K562 (cell line): Measurements from ENCODE around the gene JSRP1. TPM values are rescaled to one million over a fixed set of nuclear protein-coding genes. Genes with fewer than 3 reads are reported as not detected.

Experiments
- BRD9 ChIP-seq: fragments of 450-650 bp; IDR thresholded peaks from 2 replicates; pipeline ENCODE4 v1.6.1; 2018; ENCODE audit warnings: low read depth; ENCODE audit not compliant: partially characterized antibody
- CHD1 ChIP-seq: fragments of 200-600 bp; sonication (generic); IDR thresholded peaks from one replicate; pipeline ENCODE4 v1.6.1; 2012; ENCODE audit warnings: mild to moderate bottlenecking, moderate library complexity, low read length, inconsistent platforms
- CHD2 ChIP-seq: IDR thresholded peaks from 2 replicates; pipeline ENCODE4 v1.6.1; 2011; ENCODE audit warnings: low read depth, low read length
- CTBP1 ChIP-seq: fragments of 450-650 bp; IDR thresholded peaks from 2 replicates; pipeline ENCODE4 v1.6.1; 2016; ENCODE audit warnings: borderline replicate concordance
- ETV1 ChIP-seq: fragments of 450-650 bp; conservative IDR thresholded peaks from 2 replicates; pipeline ENCODE4 v1.6.1; 2016; ENCODE audit warnings: missing genetic modification characterization, control low read depth, low read depth, missing compliant biosample characterization
- MECOM ChIP-seq: fragments of 250-450 bp; sonication (Bioruptor Pico); IDR thresholded peaks from 2 replicates; pipeline ENCODE4 v1.8.0; 2022; ENCODE audit warnings: inconsistent platforms
- NEUROD1 ChIP-seq: fragments of 150-350 bp; IDR thresholded peaks from 2 replicates; pipeline ENCODE4 v1.6.1; 2014; ENCODE audit warnings: borderline replicate concordance, low read length, low read depth; ENCODE audit not compliant: partially characterized antibody
- NFATC3 ChIP-seq: fragments of 450-650 bp; IDR thresholded peaks from 2 replicates; pipeline ENCODE4 v1.6.1; 2017; ENCODE audit warnings: mild to moderate bottlenecking
- RBM14 ChIP-seq: fragments of 200-400 bp; formaldehyde crosslinking; IDR thresholded peaks from 2 replicates; pipeline ENCODE4 v1.6.1; 2018; ENCODE audit warnings: low read depth, mild to moderate bottlenecking, low read length, moderate library complexity, borderline replicate concordance; ENCODE audit not compliant: insufficient read depth
- SIRT6 ChIP-seq: IDR thresholded peaks from one replicate; pipeline ENCODE4 v1.6.1; 2012; ENCODE audit warnings: low read depth, mild to moderate bottlenecking, control low read depth, inconsistent platforms, low read length, moderate library complexity
- U2AF1 ChIP-seq: fragments of 200-400 bp; formaldehyde crosslinking; optimal IDR thresholded peaks from 2 replicates; pipeline ENCODE3; 2017; ENCODE audit warnings: mild to moderate bottlenecking, low read depth, low read length, moderate library complexity
- XRCC4 ChIP-seq: IDR thresholded peaks from one replicate; pipeline ENCODE4 v1.6.1; 2011; ENCODE audit not compliant: insufficient read depth, insufficient read length; ENCODE audit errors: extremely low read depth
- ZFP30 ChIP-seq: fragments of 250-450 bp; sonication (Bioruptor Pico); IDR thresholded peaks from 2 replicates; pipeline ENCODE4 v1.8.0; 2022; ENCODE audit warnings: moderate library complexity, mild to moderate bottlenecking, inconsistent platforms, borderline replicate concordance
- ZNF311 ChIP-seq: fragments of 250-450 bp; sonication (Bioruptor Pico); IDR thresholded peaks from 2 replicates; pipeline ENCODE4 v1.4.0; 2020; ENCODE audit warnings: mild to moderate bottlenecking, moderate library complexity
- ZNF507 ChIP-seq: conservative IDR thresholded peaks from 2 replicates; pipeline ENCODE4 v1.6.1; 2017; ENCODE audit warnings: missing genetic modification characterization, missing compliant biosample characterization
- ZZZ3 ChIP-seq: fragments of 450-650 bp; IDR thresholded peaks from 2 replicates; pipeline ENCODE4 v1.6.1; 2016; ENCODE audit warnings: antibody characterized with exemption, mild to moderate bottlenecking, moderate library complexity
- polyA plus RNA-seq, 8 experiments: library from polyadenylated mRNA; depleted of rRNA in 4 of 8; stranded (reverse) in 5 of 8; unstranded in 3 of 8; fragments of >200 nt; fragmentation: Nextera tagmentation in 2 of 8; fragmentation: Illumina TruSeq in 1 of 8; extraction: Ambion mirVana in 2 of 8; extraction: Trizol in 1 of 8; gene quantifications; 2 replicates each; pipeline versions ENCODE4 v1.2.1 to v1.2.3, GENCODE V29; 2011 to 2014; ENCODE audit warnings: inconsistent platforms in 1 of 8, missing spikeins in 1 of 8
- total RNA-seq, 7 experiments: library from RNA; depleted of rRNA in 6 of 7; stranded (reverse); fragments of >200 nt in 6 of 7; fragmentation: Illumina TruSeq in 2 of 7; extraction: Trizol in 2 of 7; gene quantifications; 2 replicates each; pipeline versions ENCODE4 v1.2.1 to v1.2.3, GENCODE V29; 2011 to 2021; ENCODE audit warnings: low replicate concordance in 1 of 7
- TF ChIP-seq, protein P1 (sequence below): fragments of 250-450 bp; sonication (Bioruptor Pico); IDR thresholded peaks from 2 replicates; pipeline ENCODE4 v1.8.0; 2022; ENCODE audit warnings: moderate library complexity, mild to moderate bottlenecking, inconsistent platforms
- TF ChIP-seq, protein P2 (sequence below): fragments of 450-650 bp; IDR thresholded peaks from 2 replicates; pipeline ENCODE4 v1.6.1; 2016; ENCODE audit warnings: mild to moderate bottlenecking
- TF ChIP-seq, protein P3 (sequence below), 2 experiments: fragments of 450-650 bp; IDR thresholded peaks; 2 replicates each; pipeline ENCODE4 v1.6.1; 2016
- TF ChIP-seq, protein P4 (sequence below): IDR thresholded peaks from 2 replicates; pipeline ENCODE4 v1.6.1; 2011; ENCODE audit not compliant: insufficient read length; ENCODE audit errors: extremely low read depth
- TF ChIP-seq, protein P5 (sequence below): sonication (generic); formaldehyde crosslinking; IDR thresholded peaks from 2 replicates; pipeline ENCODE4 v1.8.0; 2022; ENCODE audit warnings: mild to moderate bottlenecking, missing genetic modification reagents

JSRP1 gene
- total and polyA plus RNA-seq, 9 of the 15 experiments (the other 6 are each of a cell fraction or from before 2014, with no cell fraction given) = 0.08 to 1.2 (median 0.51) TPM; not detected in 4

DNA sequence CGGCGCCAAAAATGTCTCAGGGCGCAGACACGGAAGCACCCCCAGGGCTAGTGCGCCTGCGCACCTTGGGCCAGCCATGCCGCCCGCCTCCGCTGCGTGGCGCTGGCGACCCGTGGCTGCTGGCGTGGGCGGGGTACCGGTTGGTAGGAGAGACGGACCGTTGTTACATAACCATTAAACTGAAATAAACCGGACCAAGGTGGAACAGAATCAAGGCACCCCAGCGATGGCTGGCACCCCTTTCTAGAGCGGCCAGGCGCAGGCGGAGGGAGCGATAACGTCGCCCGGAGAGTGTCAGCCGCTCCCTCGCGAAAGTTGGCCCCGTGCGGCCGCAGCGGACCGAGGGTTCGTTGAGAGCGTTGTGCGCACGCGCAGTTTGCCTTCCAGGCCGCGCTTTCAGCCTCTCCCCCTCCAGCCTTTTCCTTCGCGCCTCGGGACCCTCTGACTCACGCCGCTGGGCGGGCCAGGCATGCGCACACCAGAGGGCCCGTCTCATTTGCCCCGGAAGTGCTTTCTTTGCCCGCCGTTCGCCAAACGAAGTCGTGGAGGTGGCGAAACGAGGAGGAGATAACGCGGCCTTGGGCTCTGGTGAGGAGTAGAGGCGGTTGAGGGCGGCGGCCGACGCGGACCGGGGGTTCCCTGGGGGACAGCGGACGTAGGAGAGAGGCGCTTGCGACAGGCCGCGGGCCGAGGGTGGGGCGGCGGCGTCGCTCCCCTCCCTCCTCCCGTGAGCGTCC is 19.7 kb downstream of the JSRP1 start, which contains the start of the genes PLEKHJ1 and SF3A2 (continued):
- TF ChIP-seq U2AF1 (peak; percentile 43), ZZZ3 (no peak; the same call in 1 of the 2 replicates), ZFP30 (CRISPR knock-in tag) (no peak), NFATC3 (no peak), CTBP1 (peak; percentile 76), XRCC4 (no peak), SIRT6 (no peak), CHD2 (no peak), NEUROD1 (no peak), ZNF311 (no peak), RBM14 (no peak), MECOM (CRISPR knock-in tag) (no peak), CHD1 (no peak), ZNF507 (no peak), ETV1 (tag) (0 out of 2 replicates have a peak, but pooled peaks have one; percentile 39), BRD9 (peak; percentile 85)
- TF ChIP-seq, protein P1, sequence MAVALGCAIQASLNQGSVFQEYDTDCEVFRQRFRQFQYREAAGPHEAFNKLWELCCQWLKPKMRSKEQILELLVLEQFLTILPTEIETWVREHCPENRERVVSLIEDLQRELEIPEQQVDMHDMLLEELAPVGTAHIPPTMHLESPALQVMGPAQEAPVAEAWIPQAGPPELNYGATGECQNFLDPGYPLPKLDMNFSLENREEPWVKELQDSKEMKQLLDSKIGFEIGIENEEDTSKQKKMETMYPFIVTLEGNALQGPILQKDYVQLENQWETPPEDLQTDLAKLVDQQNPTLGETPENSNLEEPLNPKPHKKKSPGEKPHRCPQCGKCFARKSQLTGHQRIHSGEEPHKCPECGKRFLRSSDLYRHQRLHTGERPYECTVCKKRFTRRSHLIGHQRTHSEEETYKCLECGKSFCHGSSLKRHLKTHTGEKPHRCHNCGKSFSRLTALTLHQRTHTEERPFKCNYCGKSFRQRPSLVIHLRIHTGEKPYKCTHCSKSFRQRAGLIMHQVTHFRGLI (CRISPR knock-in tag) = no peak
- TF ChIP-seq, protein P2, sequence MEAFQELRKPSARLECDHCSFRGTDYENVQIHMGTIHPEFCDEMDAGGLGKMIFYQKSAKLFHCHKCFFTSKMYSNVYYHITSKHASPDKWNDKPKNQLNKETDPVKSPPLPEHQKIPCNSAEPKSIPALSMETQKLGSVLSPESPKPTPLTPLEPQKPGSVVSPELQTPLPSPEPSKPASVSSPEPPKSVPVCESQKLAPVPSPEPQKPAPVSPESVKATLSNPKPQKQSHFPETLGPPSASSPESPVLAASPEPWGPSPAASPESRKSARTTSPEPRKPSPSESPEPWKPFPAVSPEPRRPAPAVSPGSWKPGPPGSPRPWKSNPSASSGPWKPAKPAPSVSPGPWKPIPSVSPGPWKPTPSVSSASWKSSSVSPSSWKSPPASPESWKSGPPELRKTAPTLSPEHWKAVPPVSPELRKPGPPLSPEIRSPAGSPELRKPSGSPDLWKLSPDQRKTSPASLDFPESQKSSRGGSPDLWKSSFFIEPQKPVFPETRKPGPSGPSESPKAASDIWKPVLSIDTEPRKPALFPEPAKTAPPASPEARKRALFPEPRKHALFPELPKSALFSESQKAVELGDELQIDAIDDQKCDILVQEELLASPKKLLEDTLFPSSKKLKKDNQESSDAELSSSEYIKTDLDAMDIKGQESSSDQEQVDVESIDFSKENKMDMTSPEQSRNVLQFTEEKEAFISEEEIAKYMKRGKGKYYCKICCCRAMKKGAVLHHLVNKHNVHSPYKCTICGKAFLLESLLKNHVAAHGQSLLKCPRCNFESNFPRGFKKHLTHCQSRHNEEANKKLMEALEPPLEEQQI = no peak
- TF ChIP-seq, protein P3, sequence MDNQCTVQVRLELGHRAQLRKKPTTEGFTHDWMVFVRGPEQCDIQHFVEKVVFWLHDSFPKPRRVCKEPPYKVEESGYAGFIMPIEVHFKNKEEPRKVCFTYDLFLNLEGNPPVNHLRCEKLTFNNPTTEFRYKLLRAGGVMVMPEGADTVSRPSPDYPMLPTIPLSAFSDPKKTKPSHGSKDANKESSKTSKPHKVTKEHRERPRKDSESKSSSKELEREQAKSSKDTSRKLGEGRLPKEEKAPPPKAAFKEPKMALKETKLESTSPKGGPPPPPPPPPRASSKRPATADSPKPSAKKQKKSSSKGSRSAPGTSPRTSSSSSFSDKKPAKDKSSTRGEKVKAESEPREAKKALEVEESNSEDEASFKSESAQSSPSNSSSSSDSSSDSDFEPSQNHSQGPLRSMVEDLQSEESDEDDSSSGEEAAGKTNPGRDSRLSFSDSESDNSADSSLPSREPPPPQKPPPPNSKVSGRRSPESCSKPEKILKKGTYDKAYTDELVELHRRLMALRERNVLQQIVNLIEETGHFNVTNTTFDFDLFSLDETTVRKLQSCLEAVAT (IDR thresholded peaks at IDR 0.05) = peak in 1 of 2 experiments; percentile 49; a peak in 1 of 4 replicates
- TF ChIP-seq, protein P4, sequence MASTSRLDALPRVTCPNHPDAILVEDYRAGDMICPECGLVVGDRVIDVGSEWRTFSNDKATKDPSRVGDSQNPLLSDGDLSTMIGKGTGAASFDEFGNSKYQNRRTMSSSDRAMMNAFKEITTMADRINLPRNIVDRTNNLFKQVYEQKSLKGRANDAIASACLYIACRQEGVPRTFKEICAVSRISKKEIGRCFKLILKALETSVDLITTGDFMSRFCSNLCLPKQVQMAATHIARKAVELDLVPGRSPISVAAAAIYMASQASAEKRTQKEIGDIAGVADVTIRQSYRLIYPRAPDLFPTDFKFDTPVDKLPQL = no peak
- TF ChIP-seq, protein P5, sequence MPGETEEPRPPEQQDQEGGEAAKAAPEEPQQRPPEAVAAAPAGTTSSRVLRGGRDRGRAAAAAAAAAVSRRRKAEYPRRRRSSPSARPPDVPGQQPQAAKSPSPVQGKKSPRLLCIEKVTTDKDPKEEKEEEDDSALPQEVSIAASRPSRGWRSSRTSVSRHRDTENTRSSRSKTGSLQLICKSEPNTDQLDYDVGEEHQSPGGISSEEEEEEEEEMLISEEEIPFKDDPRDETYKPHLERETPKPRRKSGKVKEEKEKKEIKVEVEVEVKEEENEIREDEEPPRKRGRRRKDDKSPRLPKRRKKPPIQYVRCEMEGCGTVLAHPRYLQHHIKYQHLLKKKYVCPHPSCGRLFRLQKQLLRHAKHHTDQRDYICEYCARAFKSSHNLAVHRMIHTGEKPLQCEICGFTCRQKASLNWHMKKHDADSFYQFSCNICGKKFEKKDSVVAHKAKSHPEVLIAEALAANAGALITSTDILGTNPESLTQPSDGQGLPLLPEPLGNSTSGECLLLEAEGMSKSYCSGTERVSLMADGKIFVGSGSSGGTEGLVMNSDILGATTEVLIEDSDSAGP (CRISPR knock-in tag) = no peak
